Measurements from ENCODE around the gene EID3.
"Not testable (repeated sequence)": the region's sequence is repeated elsewhere in the genome, so short reads cannot be mapped to it uniquely, and the experiment has no call there.

The EID3 gene

GRCh38 chr12:104313568-104314241 lies 10.2 kb downstream of the EID3 start:
- DNase-seq = no peak

GRCh38 chr12:104314242-104314614 lies 10.7 kb downstream of the EID3 start:
- no peak for DNase-seq

DNA sequence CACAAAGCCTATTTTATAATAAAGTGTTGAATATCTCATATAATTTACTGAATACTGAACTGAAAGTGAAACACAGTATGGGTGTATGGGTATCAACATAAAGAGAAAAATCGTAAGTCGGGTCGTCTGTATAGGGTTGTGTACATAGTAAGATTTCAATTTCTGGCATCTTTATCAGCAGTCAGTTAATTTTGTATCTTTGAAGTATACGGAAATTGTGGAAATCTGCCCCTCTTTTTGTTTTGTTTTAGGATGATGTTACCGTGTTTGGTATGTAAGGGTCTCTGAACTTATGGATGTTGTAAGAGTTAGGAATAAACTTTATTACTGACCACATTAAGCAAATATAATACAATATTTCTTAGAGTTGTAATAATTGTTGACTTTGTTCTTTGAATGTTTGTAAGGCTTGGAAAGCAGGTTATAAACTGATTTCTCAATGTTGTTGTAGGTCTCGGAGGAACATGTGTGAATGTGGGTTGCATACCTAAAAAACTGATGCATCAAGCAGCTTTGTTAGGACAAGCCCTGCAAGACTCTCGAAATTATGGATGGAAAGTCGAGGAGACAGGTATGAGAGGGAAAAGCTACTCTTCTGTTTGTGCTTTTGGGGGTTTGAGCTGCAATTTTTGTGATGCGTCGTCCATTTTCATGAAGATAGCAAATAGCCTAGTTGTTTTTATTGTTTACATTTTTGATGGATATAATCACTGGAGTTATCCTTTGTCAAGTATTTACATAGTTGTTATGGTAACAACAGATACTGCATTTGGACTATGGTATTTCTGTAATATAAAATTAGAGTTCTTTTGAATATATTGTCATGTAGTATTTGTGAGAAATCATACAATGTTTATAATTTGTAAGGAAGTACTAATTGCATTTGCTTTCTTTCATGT lies 12.0 kb downstream of the EID3 start:
- DNase-seq = no peak

DNA sequence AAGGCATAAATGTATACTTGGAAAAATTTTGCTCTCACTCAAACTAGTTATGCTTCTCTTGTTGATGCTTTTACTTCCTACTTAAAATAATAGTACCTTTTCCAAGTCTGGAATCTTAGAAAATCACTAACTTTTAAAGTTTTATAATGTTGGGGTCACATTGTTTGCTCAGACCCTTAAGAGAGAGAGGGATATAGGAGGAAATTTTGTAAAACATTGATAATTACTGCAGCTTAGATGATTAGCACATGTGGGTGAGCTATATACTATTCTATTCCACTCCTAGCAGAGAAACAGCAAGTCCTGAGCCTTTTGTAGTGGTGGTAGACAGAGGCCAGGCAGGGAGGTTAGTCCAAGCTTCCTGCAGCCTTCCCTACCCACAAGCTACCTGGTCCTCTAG lies 13.4 kb downstream of the EID3 start:
- no peak for DNase-seq

GRCh38 chr12:104317538-104318210 lies 14.1 kb downstream of the EID3 start:
- DNase-seq = no peak

GRCh38 chr12:104319028-104319427 lies 15.5 kb downstream of the EID3 start:
- DNase-seq = no peak

DNA sequence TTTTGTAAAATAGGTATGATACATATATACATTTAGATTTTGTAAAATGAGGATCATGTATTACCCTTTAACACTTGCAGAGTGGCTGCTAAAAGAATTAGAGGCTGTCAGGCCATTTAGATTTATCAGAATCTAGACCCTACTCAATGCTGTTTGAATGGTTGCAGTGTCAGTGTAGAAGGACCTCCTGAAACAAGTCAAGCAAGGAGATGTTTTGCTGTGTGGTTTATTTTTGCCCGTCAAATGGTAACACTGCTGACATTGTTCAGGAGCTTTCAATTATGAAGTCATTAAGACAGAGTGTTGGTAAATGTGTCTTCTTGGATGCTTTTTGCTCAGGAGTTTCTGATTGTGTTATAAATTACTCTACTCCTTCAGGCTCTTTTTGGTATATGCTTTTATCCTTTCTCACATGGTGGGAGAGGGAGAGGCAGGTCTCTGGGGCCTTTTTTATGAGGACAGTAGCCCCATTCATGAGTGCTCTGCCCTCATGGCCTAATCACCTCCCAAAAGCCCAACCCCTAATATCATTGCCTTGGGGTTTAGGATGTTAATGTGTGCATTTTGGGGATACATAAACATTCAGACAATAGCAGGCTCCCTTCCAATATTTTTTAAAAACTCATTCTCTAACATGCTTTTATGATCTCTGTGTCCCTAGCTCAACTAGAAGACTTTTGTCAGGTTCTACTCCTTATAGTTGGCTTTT lies 16.5 kb downstream of the EID3 start:
- no peak for DNase-seq

DNA sequence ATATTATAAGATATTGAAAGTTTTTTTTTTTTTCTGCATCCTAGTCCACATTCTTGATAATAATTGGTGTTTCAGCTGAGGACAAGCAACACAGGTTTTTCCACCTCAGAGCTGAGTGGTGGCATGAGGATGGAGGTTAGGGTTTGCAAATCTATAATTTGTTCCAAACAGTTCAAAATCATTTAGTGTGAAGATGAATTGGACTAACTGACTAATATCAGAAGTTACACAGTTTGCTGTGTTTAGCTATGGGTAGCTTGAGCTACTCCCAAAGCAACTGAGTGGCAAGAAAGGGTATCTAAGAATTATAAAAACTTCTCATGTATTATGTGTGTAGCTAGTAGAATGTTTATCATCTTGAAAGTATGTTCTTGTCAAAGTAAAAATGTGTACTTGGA lies 17.1 kb downstream of the EID3 start:
- no peak for DNase-seq

DNA sequence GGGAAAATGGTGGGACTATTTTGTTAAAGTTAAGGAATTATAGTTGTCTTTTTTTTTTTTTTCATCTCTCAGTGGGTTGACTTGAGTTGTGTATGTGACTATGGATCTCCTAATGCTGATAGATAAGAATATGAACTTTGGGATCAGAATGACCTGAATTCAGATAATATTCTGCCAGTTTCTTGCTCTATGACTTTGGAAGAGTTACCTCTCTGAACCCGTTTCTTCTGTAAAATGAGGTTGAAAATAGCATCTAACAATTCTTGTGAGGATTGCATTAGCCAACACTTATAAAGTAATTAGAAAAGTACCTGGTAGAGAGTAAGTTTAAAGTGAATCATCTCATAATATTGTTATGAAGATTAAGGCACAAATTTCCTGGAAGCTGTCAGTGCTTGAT lies 18.4 kb downstream of the EID3 start:
- no peak for DNase-seq

DNA sequence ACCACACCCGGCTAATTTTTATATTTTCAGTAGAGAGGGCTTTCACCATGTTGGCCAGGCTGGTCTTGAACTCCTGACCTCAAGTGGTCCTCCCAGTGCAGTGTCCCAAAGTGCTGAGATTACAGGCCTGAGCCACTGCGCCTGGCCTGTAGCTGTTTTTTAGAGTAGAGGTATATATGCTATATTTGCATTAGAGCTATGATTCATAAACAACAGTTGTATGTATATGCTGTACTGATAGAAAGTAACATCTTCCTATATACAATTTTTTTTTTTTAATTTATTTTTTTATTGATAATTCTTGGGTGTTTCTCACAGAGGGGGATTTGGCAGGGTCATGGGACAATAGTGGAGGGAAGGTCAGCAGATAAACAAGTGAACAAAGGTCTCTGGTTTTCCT lies 19.0 kb downstream of the EID3 start:
- not testable (repeated sequence) for DNase-seq

DNA sequence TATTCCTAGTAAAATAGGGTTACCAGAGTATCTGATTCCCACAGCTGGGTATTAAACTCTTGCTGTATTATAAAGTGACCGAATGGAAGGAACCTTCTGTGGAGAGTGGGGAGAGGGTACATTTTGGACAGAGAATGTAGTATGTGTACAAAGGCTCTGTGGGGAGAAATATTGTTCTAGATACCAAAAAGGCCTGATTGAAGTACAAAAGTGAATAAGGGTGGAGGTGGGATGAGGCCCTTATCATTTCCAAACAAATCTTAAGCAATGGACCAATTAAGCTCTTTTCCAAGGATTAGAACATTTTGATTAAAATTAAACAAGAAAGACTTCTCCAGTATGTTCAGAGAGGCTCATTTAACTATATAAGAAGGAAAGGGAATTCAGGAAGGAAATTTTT lies 20.4 kb downstream of the EID3 start:
- DNase-seq = no peak

GRCh38 chr12:104328278-104328677 lies 24.7 kb downstream of the EID3 start:
- DNase-seq = not testable (repeated sequence)

- DNase-seq = no peak
Measured at GRCh38 chr12:104328790-104329189, 25.3 kb downstream of the EID3 start.

- no peak for DNase-seq
Measured at GRCh38 chr12:104329707-104330532, 26.4 kb downstream of the EID3 start.

DNA sequence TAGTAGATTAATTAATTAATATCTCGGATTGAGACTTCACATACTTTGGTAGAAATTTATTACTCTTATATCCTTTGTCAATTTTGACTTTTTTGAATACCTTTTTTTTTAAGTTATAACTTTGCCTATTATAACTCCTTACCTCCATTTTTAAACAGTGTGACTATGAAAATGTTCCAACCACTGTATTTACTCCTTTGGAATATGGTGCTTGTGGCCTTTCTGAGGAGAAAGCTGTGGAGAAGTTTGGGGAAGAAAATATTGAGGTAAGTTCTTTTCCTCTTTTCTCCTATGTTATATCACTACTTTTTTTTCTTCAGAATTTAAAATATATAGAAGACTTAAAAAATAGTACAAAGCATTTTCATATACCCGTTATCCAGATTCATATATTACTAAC lies 27.8 kb downstream of the EID3 start:
- DNase-seq = no peak

GRCh38 chr12:104332273-104332672 lies 28.7 kb downstream of the EID3 start:
- DNase-seq = not testable (repeated sequence)

GRCh38 chr12:104333692-104334255 lies 30.2 kb downstream of the EID3 start:
- DNase-seq = no peak

GRCh38 chr12:104334581-104334980 lies 31.0 kb downstream of the EID3 start:
- no peak for DNase-seq

- DNase-seq = no peak
Measured at GRCh38 chr12:104336115-104336514, 32.6 kb downstream of the EID3 start.

DNA sequence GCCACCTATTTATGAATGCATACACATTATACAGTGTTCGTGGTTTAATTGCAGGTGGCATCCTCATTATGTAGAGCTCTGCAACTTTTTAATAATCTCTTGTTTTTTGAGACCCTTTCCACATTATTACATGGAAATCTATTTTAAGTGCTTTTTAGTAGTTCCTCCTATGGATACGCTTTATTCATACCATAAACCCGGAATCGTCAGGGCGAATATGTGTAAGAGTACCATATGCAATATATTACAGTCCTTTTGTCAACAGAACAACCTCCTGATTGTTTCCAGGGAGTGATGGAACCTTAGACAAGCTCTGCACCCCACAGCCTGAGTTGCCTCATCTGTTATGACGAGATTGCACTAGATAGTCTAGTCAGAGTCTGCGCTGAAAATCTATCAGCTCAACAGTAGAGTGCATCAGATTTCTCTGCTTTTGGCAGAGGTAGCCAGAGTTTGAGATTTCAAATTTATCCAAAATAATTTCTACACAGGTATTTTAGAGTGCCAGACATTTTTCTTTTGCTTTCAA lies 33.6 kb downstream of the EID3 start:
- DNase-seq = no peak

GRCh38 chr12:104339663-104340062 lies 36.1 kb downstream of the EID3 start:
- DNase-seq = no peak

Measured in fibroblast of skin of scalp (primary cell).